ENCODE results near the gene GRIN2B. TPM values are rescaled to one million over a fixed set of nuclear protein-coding genes. Genes with fewer than 3 reads are reported as not detected.

GRIN2B gene
- total RNA-seq, 6 donors from 2014 or later, result under 0.01 to 0.27 (median 0.06) TPM; not detected in 2

GRCh38 chr12:14007639-14008038 is 26.2 kb upstream of the GRIN2B start:
- peak in 1 of 2 donors; percentile 59 for ATAC-seq (ENCODE audit: low FRiP score in 2 of 2)

GRCh38 chr12:13992585-13992984 is 11.2 kb upstream of the GRIN2B start:
- H3K27me3 ChIP-seq, result no peaks in the 10 kb centered on the region
- TF ChIP-seq, protein P1, sequence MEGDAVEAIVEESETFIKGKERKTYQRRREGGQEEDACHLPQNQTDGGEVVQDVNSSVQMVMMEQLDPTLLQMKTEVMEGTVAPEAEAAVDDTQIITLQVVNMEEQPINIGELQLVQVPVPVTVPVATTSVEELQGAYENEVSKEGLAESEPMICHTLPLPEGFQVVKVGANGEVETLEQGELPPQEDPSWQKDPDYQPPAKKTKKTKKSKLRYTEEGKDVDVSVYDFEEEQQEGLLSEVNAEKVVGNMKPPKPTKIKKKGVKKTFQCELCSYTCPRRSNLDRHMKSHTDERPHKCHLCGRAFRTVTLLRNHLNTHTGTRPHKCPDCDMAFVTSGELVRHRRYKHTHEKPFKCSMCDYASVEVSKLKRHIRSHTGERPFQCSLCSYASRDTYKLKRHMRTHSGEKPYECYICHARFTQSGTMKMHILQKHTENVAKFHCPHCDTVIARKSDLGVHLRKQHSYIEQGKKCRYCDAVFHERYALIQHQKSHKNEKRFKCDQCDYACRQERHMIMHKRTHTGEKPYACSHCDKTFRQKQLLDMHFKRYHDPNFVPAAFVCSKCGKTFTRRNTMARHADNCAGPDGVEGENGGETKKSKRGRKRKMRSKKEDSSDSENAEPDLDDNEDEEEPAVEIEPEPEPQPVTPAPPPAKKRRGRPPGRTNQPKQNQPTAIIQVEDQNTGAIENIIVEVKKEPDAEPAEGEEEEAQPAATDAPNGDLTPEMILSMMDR (IDR thresholded peaks at IDR 0.05), result no peak
- TF ChIP-seq POLR2AphosphoS5 (IDR thresholded peaks at IDR 0.05) (no peak), POLR2A (IDR thresholded peaks at IDR 0.05) (no peak), EP300 (IDR thresholded peaks at IDR 0.05) (no peak)
- H3K4me1 ChIP-seq, result no peaks in the 10 kb centered on the region
- no peak overlapping the region for H3K27ac ChIP-seq
- H3K4me3 ChIP-seq, result no peak overlapping the region
- 84 to 88% methylated on average over 4 of the region's 4 CpGs for WGBS, 2 donors
- ATAC-seq (ENCODE audit: low FRiP score in 2 of 2) (no peak), DNase-seq (no peak)
- H3K36me3 ChIP-seq, result no peaks in the 10 kb centered on the region
- no peaks in the 10 kb centered on the region for H3K9me3 ChIP-seq

More at GRCh38 chr12:14007639-14008038, 26.2 kb upstream of the GRIN2B start:
- Histone ChIP-seq H3K27me3 (no peaks in the 10 kb centered on the region), H3K4me3 (no peak overlapping the region), H3K36me3 (no peaks in the 10 kb centered on the region), H3K9me3 (no peaks in the 10 kb centered on the region), H3K4me1 (peaks cover 0 to 4% (median 0%) of the 10 kb centered on the region in 4 donors), H3K27ac (no peak overlapping the region)
- TF ChIP-seq POLR2A (IDR thresholded peaks at IDR 0.05), result no peak
- TF ChIP-seq POLR2AphosphoS5 (IDR thresholded peaks at IDR 0.05), result no peak
- TF ChIP-seq, protein P1 (IDR thresholded peaks at IDR 0.05), result no peak
- no peak for TF ChIP-seq EP300 (IDR thresholded peaks at IDR 0.05)
- DNase-seq, result no peak
- 20 to 31% methylated on average over 2 of the region's 2 CpGs for WGBS, 2 donors

DNA sequence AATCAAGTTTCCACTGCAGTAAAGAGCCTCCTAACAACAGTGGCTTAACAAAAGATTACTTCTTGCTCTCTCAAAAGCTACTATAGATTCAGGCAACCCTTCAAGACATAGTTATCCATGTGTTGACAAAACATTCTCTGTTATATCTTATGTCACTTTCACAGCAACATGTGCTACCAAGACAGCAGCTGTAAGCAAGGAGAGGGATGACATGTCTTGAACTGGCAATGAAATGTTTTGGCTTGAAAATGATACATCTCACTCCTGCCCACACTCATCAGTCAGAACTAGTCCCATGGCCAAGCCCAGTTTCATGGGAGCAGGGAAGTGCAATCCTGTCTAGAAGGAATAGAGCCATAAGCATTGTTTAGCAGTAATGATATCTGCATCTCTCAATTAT is 10.7 kb upstream of the GRIN2B start:
- no peak for DNase-seq
- TF ChIP-seq EP300 (IDR thresholded peaks at IDR 0.05) (no peak), POLR2A (IDR thresholded peaks at IDR 0.05) (no peak), POLR2AphosphoS5 (IDR thresholded peaks at IDR 0.05) (no peak)
- TF ChIP-seq, protein P1 (IDR thresholded peaks at IDR 0.05), result no peak
- Histone ChIP-seq H3K4me1 (no peaks in the 10 kb centered on the region), H3K9me3 (no peaks in the 10 kb centered on the region), H3K27ac (no peak overlapping the region), H3K36me3 (no peaks in the 10 kb centered on the region), H3K4me3 (no peak overlapping the region), H3K27me3 (no peaks in the 10 kb centered on the region)
- no peak for ATAC-seq (ENCODE audit: low FRiP score in 2 of 2)

- ATAC-seq (ENCODE audit: low FRiP score in 2 of 2), result no peak
- WGBS, 2 donors, result 47 to 53% methylated on average over 3 of the region's 3 CpGs
- Histone ChIP-seq H3K27ac (no peak overlapping the region), H3K9me3 (no peaks in the 10 kb centered on the region), H3K27me3 (peaks cover 0 to 10% (median 6%) of the 10 kb centered on the region in 4 donors), H3K4me3 (no peak overlapping the region), H3K36me3 (no peaks in the 10 kb centered on the region), H3K4me1 (peaks cover 9 to 16% (median 10%) of the 10 kb centered on the region in 4 donors)
- no peak for DNase-seq
- TF ChIP-seq POLR2AphosphoS5 (IDR thresholded peaks at IDR 0.05), result no peak
These were observed 4.6 kb upstream of the GRIN2B start for GRCh38 chr12:13986031-13986430.

DNA sequence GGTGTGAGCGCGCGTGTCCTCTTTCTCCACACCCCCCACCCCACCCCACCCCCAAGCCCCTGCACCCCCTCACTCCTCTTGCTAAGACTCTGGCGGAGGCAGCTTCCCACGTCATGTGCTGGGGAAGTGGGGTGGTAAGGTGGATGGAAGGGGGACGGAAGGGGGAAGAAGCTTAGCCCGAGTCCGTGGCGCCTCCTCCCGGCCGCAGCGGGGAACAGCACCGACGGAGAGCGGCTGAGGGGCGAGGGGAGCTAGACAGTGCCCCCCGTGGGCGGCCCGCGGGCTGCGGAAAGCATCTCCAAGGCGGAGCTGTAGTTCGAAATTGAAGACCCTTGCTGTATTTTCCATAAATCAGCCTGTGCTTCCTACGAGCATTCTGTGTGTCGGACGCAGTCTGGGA is 588 bp upstream of the GRIN2B start:
- peak in 1 of 2 donors; percentile 82 for DNase-seq
- TF ChIP-seq EP300 (IDR thresholded peaks at IDR 0.05) (no peak), POLR2A (IDR thresholded peaks at IDR 0.05) (no peak), POLR2AphosphoS5 (IDR thresholded peaks at IDR 0.05) (no peak)
- TF ChIP-seq, protein P1 (IDR thresholded peaks at IDR 0.05), result no peak
- H3K27me3 ChIP-seq, result peaks cover 0 to 19% (median 12%) of the 10 kb centered on the region in 4 donors
- no peaks in the 10 kb centered on the region for H3K9me3 ChIP-seq
- no peak for ATAC-seq (ENCODE audit: low FRiP score in 2 of 2)
- peaks cover 14 to 26% (median 19%) of the 10 kb centered on the region in 4 donors for H3K4me1 ChIP-seq
- H3K36me3 ChIP-seq, result no peaks in the 10 kb centered on the region
- peak overlapping the region in 2 of 4 donors; percentile 20 to 37 for H3K4me3 ChIP-seq
- no peak overlapping the region for H3K27ac ChIP-seq
- 8 to 9% methylated on average over 14 to 15 of the region's 26 CpGs for WGBS, 2 donors

Measured in upper lobe of left lung (tissue), 6 donors.